Measurements from ENCODE around the gene GRIP1.

The GRIP1 gene

GRCh38 chr12:66599816-66600215, 79.1 kb downstream of the GRIP1 start:
- no peak overlapping the region for H3K4me3 ChIP-seq (ENCODE audit: low read depth, low read length)

GRCh38 chr12:66598608-66599007, 80.3 kb downstream of the GRIP1 start:
- H3K4me3 ChIP-seq (ENCODE audit: low read depth, low read length) = no peak overlapping the region
- no peak for TF ChIP-seq CTCF (IDR thresholded peaks at IDR 0.05; ENCODE audit: low read depth, low read length)

More at GRCh38 chr12:66599816-66600215, 79.1 kb downstream of the GRIP1 start:
- TF ChIP-seq CTCF (IDR thresholded peaks at IDR 0.05; ENCODE audit: low read depth, low read length) = no peak

DNA sequence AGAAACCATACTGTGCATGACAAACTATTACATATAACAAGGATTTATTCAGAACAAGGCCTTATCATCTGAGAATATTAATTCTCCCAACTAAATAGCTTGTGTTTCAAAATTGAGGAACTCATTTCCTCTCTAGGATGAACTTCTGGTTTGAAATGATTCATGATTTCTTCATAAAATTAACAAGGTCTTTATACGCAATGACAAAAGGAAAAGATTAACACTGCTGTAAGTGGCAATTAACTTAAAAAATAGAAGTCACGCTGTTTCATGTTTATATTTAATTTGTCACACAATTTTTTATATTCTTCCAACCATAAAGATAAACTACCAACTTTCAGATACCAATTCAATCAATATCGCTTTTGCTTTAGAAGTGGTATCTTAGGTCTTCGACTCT, 80.8 kb downstream of the GRIP1 start:
- no peak overlapping the region for H3K4me3 ChIP-seq (ENCODE audit: low read depth, low read length)
- TF ChIP-seq CTCF (IDR thresholded peaks at IDR 0.05; ENCODE audit: low read depth, low read length) = no peak

GRCh38 chr12:66596199-66596598, 82.7 kb downstream of the GRIP1 start:
- H3K4me3 ChIP-seq (ENCODE audit: low read depth, low read length) = no peak overlapping the region
- TF ChIP-seq CTCF (IDR thresholded peaks at IDR 0.05; ENCODE audit: low read depth, low read length) = no peak

DNA sequence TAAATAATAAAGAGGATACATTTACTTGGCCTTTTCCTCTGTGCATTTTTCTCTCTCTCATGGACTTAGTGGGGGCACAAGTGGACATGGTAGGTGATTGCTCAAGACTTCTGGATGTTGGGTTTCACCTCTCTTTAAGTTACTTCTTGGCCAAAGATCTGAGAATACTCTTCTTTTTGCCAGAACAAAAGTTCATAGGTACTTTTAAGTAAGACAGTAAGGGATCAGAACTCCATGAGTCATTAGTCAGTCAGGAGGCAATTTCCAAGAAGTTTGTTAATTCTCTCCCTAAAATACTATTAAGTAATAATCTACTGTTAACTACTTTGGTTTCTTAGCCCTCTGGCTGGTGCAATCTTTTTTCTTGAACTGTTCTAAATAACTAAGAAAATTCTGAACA, 84.2 kb downstream of the GRIP1 start:
- H3K4me3 ChIP-seq (ENCODE audit: low read depth, low read length) = no peak overlapping the region
- TF ChIP-seq CTCF (IDR thresholded peaks at IDR 0.05; ENCODE audit: low read depth, low read length) = no peak

GRCh38 chr12:66590275-66590985, 88.4 kb downstream of the GRIP1 start:
- no peak for TF ChIP-seq CTCF (IDR thresholded peaks at IDR 0.05; ENCODE audit: low read depth, low read length)
- no peak overlapping the region for H3K4me3 ChIP-seq (ENCODE audit: low read depth, low read length)

GRCh38 chr12:66589095-66589494, 89.8 kb downstream of the GRIP1 start:
- no peak for TF ChIP-seq CTCF (IDR thresholded peaks at IDR 0.05; ENCODE audit: low read depth, low read length)
- H3K4me3 ChIP-seq (ENCODE audit: low read depth, low read length) = no peak overlapping the region
